ENCODE data around the gene TDRD10.

DNA sequence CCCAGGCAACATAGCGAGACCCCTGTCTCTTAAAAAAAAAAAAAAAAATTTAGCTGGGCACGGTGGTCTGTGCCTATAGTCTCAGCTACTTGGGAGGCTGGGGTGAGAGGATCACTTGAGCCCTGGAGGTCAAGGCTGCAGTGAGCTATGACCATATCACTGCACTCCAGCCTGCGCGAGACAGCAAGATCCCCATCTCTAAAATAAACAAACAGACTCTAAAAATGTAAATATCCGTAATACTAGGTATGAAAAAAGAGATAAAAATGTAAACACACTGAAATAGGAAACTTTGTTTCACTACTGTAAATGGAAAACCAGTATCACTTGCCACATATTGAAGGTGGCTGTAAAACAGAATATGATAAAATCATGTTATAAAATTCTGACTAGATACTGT lies 88.7 kb downstream of the TDRD10 start:
- TF ChIP-seq, protein P1, sequence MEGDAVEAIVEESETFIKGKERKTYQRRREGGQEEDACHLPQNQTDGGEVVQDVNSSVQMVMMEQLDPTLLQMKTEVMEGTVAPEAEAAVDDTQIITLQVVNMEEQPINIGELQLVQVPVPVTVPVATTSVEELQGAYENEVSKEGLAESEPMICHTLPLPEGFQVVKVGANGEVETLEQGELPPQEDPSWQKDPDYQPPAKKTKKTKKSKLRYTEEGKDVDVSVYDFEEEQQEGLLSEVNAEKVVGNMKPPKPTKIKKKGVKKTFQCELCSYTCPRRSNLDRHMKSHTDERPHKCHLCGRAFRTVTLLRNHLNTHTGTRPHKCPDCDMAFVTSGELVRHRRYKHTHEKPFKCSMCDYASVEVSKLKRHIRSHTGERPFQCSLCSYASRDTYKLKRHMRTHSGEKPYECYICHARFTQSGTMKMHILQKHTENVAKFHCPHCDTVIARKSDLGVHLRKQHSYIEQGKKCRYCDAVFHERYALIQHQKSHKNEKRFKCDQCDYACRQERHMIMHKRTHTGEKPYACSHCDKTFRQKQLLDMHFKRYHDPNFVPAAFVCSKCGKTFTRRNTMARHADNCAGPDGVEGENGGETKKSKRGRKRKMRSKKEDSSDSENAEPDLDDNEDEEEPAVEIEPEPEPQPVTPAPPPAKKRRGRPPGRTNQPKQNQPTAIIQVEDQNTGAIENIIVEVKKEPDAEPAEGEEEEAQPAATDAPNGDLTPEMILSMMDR (IDR thresholded peaks at IDR 0.05), result no peak
- no peak for TF ChIP-seq POLR2AphosphoS5 (IDR thresholded peaks at IDR 0.05)

Data from esophagus muscularis mucosa (tissue), 3 donors.